Neural cell (in vitro differentiated cells): Measurements from ENCODE around the gene DISP3. TPM values are rescaled to one million over a fixed set of nuclear protein-coding genes. Genes with fewer than 3 reads are reported as not detected.

Experiments
- H2AFZ ChIP-seq: fragments of 200-600, 300-800 bp; sonication (generic), shearing (Covaris generic); 2 replicates; pipeline ENCODE4 v1.6.0; 2014; ENCODE audit warnings: low read depth, mild to moderate bottlenecking, antibody characterized with exemption, low read length, moderate library complexity
- H3F3A ChIP-seq: fragments of 200-600 bp; shearing (Covaris generic); 2 replicates; pipeline ENCODE4 v1.6.1; 2016; ENCODE audit warnings: mild to moderate bottlenecking, moderate library complexity, mixed read lengths, antibody characterized with exemption, low read length; ENCODE audit not compliant: insufficient read depth, poor library complexity, severe bottlenecking
- H3K27ac ChIP-seq: fragments of 200-600, 300-800 bp; sonication (generic), shearing (Covaris generic); 2 replicates; pipeline ENCODE4 v1.5.1; 2014; ENCODE audit warnings: mild to moderate bottlenecking, low read length, moderate library complexity
- H3K27me3 ChIP-seq: fragments of 300-800, 200-600 bp; sonication (generic), shearing (Covaris generic); 2 replicates; pipeline ENCODE4 v1.6.0; 2014; ENCODE audit warnings: mild to moderate bottlenecking, low read depth, low read length, moderate library complexity; ENCODE audit not compliant: insufficient read depth
- H3K36me3 ChIP-seq: fragments of 300-800, 200-600 bp; sonication (generic), shearing (Covaris generic); 2 replicates; pipeline ENCODE4 v1.5.1; 2014; ENCODE audit warnings: mild to moderate bottlenecking, antibody characterized with exemption, low read length, moderate library complexity; ENCODE audit not compliant: insufficient read depth
- H3K4me2 ChIP-seq: fragments of 300-800, 200-600 bp; sonication (generic), shearing (Covaris generic); 2 replicates; pipeline ENCODE4 v1.6.0; 2014; ENCODE audit warnings: mild to moderate bottlenecking, low read length
- H3K4me3 ChIP-seq: fragments of 300-800, 200-600 bp; sonication (generic), shearing (Covaris generic); 2 replicates; pipeline ENCODE4 v1.5.1; 2014; ENCODE audit warnings: mild to moderate bottlenecking, low read length, moderate library complexity
- H3K79me2 ChIP-seq: fragments of 200-600 bp; shearing (Covaris generic); replicated peaks from 2 replicates; pipeline ENCODE4 v1.6.0; 2014; ENCODE audit warnings: mild to moderate bottlenecking, low read length, moderate library complexity; ENCODE audit not compliant: insufficient read depth
- H3K9ac ChIP-seq: fragments of 300-800, 200-600 bp; sonication (generic), shearing (Covaris generic); 2 replicates; pipeline ENCODE4 v1.6.1; 2016; ENCODE audit warnings: mild to moderate bottlenecking, low read length, mixed read lengths
- H3K9me2 ChIP-seq: fragments of 200-600 bp; shearing (Covaris generic); 2 replicates; pipeline ENCODE4 v1.6.1; 2016; ENCODE audit warnings: mild to moderate bottlenecking, low read length, mixed read lengths; ENCODE audit not compliant: insufficient read depth
- H3K9me3 ChIP-seq: fragments of 200-600, 300-800 bp; sonication (generic), shearing (Covaris generic); 2 replicates; pipeline ENCODE4 v1.6.1; 2016; ENCODE audit warnings: mild to moderate bottlenecking, mixed run types, low read length, moderate library complexity, mixed read lengths
- H4K20me1 ChIP-seq: fragments of 200-600 bp; shearing (Covaris generic); 2 replicates; pipeline ENCODE4 v1.6.1; 2016; ENCODE audit warnings: mild to moderate bottlenecking, mixed run types; ENCODE audit not compliant: insufficient read depth
- CTCF ChIP-seq: fragments of 450-650 bp; IDR thresholded peaks from 2 replicates; pipeline ENCODE4 v1.5.1; 2014; ENCODE audit warnings: antibody characterized with exemption, mild to moderate bottlenecking, moderate library complexity; ENCODE audit not compliant: poor library complexity, severe bottlenecking
- EP300 ChIP-seq: fragments of 450-650 bp; conservative IDR thresholded peaks from 2 replicates; pipeline ENCODE4 v1.6.1; 2014; ENCODE audit warnings: antibody characterized with exemption, mild to moderate bottlenecking, moderate library complexity; ENCODE audit not compliant: poor library complexity, severe bottlenecking
- EZH2 ChIP-seq: fragments of 200-600, 300-800 bp; shearing (Covaris generic), sonication (generic); IDR thresholded peaks from 2 replicates; pipeline ENCODE4 v1.6.1; 2014; ENCODE audit warnings: antibody characterized with exemption, low read length, borderline replicate concordance, mild to moderate bottlenecking; ENCODE audit not compliant: insufficient read depth, poor library complexity, severe bottlenecking
- MXI1 ChIP-seq: fragments of 450-650 bp; conservative IDR thresholded peaks from 2 replicates; pipeline ENCODE4 v1.6.1; 2014; ENCODE audit warnings: antibody characterized with exemption, mild to moderate bottlenecking; ENCODE audit not compliant: poor library complexity, severe bottlenecking
- POLR2AphosphoS5 ChIP-seq: IDR thresholded peaks from 2 replicates; pipeline ENCODE4 v1.6.1; 2012
- RAD21 ChIP-seq: fragments of 450-650 bp; conservative IDR thresholded peaks from 2 replicates; pipeline ENCODE4 v1.6.1; 2014; ENCODE audit warnings: antibody characterized with exemption, mild to moderate bottlenecking, moderate library complexity
- SMC3 ChIP-seq: fragments of 450-650 bp; conservative IDR thresholded peaks from 2 replicates; pipeline ENCODE4 v1.6.1; 2014; ENCODE audit warnings: antibody characterized with exemption, mild to moderate bottlenecking, moderate library complexity; ENCODE audit not compliant: poor library complexity
- TAF1 ChIP-seq: IDR thresholded peaks from 2 replicates; pipeline ENCODE4 v1.6.1; 2012; ENCODE audit warnings: low read depth
- polyA plus RNA-seq: library from polyadenylated mRNA; depleted of rRNA; stranded (reverse); fragments of >200 nt; gene quantifications from 2 replicates; pipeline ENCODE4 v1.2.3, GENCODE V29; 2014
- TF ChIP-seq, protein P1 (sequence below): IDR thresholded peaks from 2 replicates; pipeline ENCODE4 v1.6.1; 2012; ENCODE audit warnings: borderline replicate concordance

DISP3 gene
- polyA plus RNA-seq, 1 donor from 2014 or later, result 14.9 TPM

- no peaks in the 10 kb centered on the region for H3F3A ChIP-seq
- TF ChIP-seq EZH2 (no peak), POLR2AphosphoS5 (no peak), CTCF (no peak), MXI1 (no peak), EP300 (no peak), SMC3 (no peak), TAF1 (no peak), RAD21 (no peak)
- TF ChIP-seq, protein P1, sequence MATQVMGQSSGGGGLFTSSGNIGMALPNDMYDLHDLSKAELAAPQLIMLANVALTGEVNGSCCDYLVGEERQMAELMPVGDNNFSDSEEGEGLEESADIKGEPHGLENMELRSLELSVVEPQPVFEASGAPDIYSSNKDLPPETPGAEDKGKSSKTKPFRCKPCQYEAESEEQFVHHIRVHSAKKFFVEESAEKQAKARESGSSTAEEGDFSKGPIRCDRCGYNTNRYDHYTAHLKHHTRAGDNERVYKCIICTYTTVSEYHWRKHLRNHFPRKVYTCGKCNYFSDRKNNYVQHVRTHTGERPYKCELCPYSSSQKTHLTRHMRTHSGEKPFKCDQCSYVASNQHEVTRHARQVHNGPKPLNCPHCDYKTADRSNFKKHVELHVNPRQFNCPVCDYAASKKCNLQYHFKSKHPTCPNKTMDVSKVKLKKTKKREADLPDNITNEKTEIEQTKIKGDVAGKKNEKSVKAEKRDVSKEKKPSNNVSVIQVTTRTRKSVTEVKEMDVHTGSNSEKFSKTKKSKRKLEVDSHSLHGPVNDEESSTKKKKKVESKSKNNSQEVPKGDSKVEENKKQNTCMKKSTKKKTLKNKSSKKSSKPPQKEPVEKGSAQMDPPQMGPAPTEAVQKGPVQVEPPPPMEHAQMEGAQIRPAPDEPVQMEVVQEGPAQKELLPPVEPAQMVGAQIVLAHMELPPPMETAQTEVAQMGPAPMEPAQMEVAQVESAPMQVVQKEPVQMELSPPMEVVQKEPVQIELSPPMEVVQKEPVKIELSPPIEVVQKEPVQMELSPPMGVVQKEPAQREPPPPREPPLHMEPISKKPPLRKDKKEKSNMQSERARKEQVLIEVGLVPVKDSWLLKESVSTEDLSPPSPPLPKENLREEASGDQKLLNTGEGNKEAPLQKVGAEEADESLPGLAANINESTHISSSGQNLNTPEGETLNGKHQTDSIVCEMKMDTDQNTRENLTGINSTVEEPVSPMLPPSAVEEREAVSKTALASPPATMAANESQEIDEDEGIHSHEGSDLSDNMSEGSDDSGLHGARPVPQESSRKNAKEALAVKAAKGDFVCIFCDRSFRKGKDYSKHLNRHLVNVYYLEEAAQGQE, result no peak
- H3K36me3 ChIP-seq, result no peaks in the 10 kb centered on the region
- H4K20me1 ChIP-seq, result no peaks in the 10 kb centered on the region
- H3K27me3 ChIP-seq, result no peaks in the 10 kb centered on the region
- H3K9me2 ChIP-seq, result no peaks in the 10 kb centered on the region
- no peaks in the 10 kb centered on the region for H3K9me3 ChIP-seq
- H3K27ac ChIP-seq, result no peak overlapping the region
- H3K4me3 ChIP-seq, result no peak overlapping the region
- H3K79me2 ChIP-seq, result no peaks in the 10 kb centered on the region
- no peak overlapping the region for H2AFZ ChIP-seq
- no peak overlapping the region for H3K9ac ChIP-seq
- H3K4me2 ChIP-seq, result no peak overlapping the region
These were observed 59.9 kb downstream of the DISP3 start for GRCh38 chr1:11538886-11539285.

DNA sequence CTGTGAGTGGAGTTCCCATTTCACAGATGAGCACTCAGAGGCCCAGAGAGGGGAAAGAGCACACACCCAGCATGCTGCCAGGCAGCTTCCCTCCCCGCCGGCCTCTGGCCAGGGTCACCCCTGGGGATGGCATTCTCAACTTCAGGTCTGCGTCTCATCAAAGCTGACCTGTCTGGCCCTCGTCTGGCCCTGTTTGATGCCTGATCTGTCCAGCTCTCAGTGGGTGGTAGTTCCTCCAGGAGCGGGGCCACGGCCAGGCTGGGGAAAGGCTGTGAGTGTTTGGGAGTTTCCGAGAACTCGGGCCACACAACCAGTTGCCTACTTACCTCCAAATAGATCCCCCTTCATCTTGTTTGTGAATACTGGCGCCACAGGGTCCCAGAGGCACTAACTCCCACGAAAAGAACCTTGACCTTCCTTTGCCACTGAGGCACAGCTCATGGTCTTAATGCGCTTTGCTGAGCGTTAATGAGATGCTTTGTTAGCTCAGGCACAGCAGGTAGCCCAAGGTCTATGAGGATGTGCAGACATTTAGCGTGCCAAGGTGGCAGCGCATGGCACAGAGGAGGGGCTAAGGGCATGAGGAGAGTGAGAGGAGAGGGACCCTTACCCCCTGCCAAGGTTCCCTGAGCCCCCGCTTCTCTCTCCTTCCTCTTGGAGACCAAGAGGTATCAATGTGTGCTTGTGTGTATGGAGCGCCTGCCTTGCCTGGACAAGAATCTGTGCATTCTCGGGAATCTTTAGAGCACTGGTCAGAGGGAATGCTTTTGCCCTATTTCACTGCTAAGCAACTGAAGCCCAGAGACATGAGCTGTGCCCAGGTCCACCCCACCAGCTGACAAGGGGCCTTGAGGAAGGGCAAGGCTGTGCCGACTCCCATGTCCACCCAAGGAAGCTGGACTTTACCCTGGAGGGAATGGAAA, 61.2 kb downstream of the DISP3 start:
- H3K36me3 ChIP-seq, result no peaks in the 10 kb centered on the region
- no peak overlapping the region for H3K27ac ChIP-seq
- H4K20me1 ChIP-seq, result no peaks in the 10 kb centered on the region
- H3K27me3 ChIP-seq, result no peaks in the 10 kb centered on the region
- no peak overlapping the region for H3K4me3 ChIP-seq
- TF ChIP-seq POLR2AphosphoS5, result no peak
- no peak for TF ChIP-seq SMC3
- no peak for TF ChIP-seq RAD21
- TF ChIP-seq TAF1, result no peak
- TF ChIP-seq CTCF, result no peak
- no peak for TF ChIP-seq EP300
- no peaks in the 10 kb centered on the region for H3K9me2 ChIP-seq
- H3F3A ChIP-seq, result no peaks in the 10 kb centered on the region
- H3K79me2 ChIP-seq, result no peaks in the 10 kb centered on the region
- no peak overlapping the region for H2AFZ ChIP-seq
- H3K9me3 ChIP-seq, result no peaks in the 10 kb centered on the region
- no peak overlapping the region for H3K9ac ChIP-seq
- H3K4me2 ChIP-seq, result no peak overlapping the region
